ENCODE data around the gene MLXIPL. TPM values are rescaled to one million over a fixed set of nuclear protein-coding genes. Genes with fewer than 3 reads are reported as not detected.

The MLXIPL gene
- total and polyA plus RNA-seq, 4 donors: 50.3 to 384 (median 232) TPM

GRCh38 chr7:73595358-73595757 lies 29.0 kb downstream of the MLXIPL start (continued):
- TF ChIP-seq GABPA (IDR thresholded peaks at IDR 0.05 in 1 of 2, conservative IDR thresholded peaks at IDR 0.05 in 1 of 2) (no peak), SP1 (IDR thresholded peaks at IDR 0.05) (no peak), HNF4G (IDR thresholded peaks at IDR 0.05) (no peak), HNF4A (conservative IDR thresholded peaks at IDR 0.05) (no peak), MAX (IDR thresholded peaks at IDR 0.05) (no peak)

GRCh38 chr7:73593207-73594045 lies 30.9 kb downstream of the MLXIPL start:
- H3K4me1 ChIP-seq (ENCODE audit: control insufficient read depth in 4 of 4, insufficient read depth in 4 of 4, low read length in 3 of 4): no peaks in the 10 kb centered on the region
- no peak overlapping the region for H3K4me3 ChIP-seq (ENCODE audit: low read depth in 1 of 3, low read length in 3 of 3)
- no peak overlapping the region for H3K27ac ChIP-seq (ENCODE audit: low read depth in 1 of 2, low read length in 2 of 2)
- no peak for DNase-seq (ENCODE audit: low spot score)
- H3K27me3 ChIP-seq (ENCODE audit: control insufficient read depth in 4 of 4, insufficient read depth in 4 of 4, low read length in 3 of 4): no peaks in the 10 kb centered on the region
- WGBS: 76% methylated on average over 14 of the region's 14 CpGs
- TF ChIP-seq FOXA2 (IDR thresholded peaks at IDR 0.05) (no peak), RXRA (IDR thresholded peaks at IDR 0.05) (no peak)
- H3K9me3 ChIP-seq (ENCODE audit: control insufficient read depth in 4 of 4, low read length in 3 of 4): no peaks in the 10 kb centered on the region
- no peak overlapping the region for H3K9ac ChIP-seq (ENCODE audit: low read depth in 1 of 2, low read length in 2 of 2)
- H3K36me3 ChIP-seq (ENCODE audit: control insufficient read depth in 4 of 4, insufficient read depth in 3 of 4, low read depth in 1 of 4, low read length in 3 of 4): peaks cover 2 to 19% (median 18%) of the 10 kb centered on the region in 4 donors

- no peak overlapping the region for H3K4me3 ChIP-seq (ENCODE audit: low read depth in 1 of 3, low read length in 3 of 3)
- WGBS: 90% methylated on average over 12 of the region's 12 CpGs
- no peak overlapping the region for H3K9ac ChIP-seq (ENCODE audit: low read depth in 1 of 2, low read length in 2 of 2)
- DNase-seq (ENCODE audit: low spot score): no peak
- H3K27me3 ChIP-seq (ENCODE audit: control insufficient read depth in 4 of 4, insufficient read depth in 4 of 4, low read length in 3 of 4): no peaks in the 10 kb centered on the region
- no peaks in the 10 kb centered on the region for H3K9me3 ChIP-seq (ENCODE audit: control insufficient read depth in 4 of 4, low read length in 3 of 4)
- no peak for TF ChIP-seq ZBTB33 (IDR thresholded peaks at IDR 0.05)
- no peaks in the 10 kb centered on the region for H3K36me3 ChIP-seq (ENCODE audit: control insufficient read depth in 4 of 4, insufficient read depth in 3 of 4, low read depth in 1 of 4, low read length in 3 of 4)
- no peak overlapping the region for H3K27ac ChIP-seq (ENCODE audit: low read depth in 1 of 2, low read length in 2 of 2)
- peaks cover 4 to 11% (median 6%) of the 10 kb centered on the region in 4 donors for H3K4me1 ChIP-seq (ENCODE audit: control insufficient read depth in 4 of 4, insufficient read depth in 4 of 4, low read length in 3 of 4)
Measured at GRCh38 chr7:73586911-73587310, 37.4 kb downstream of the MLXIPL start.

- Histone ChIP-seq H3K4me1 (ENCODE audit: control insufficient read depth in 4 of 4, insufficient read depth in 4 of 4, low read length in 3 of 4) (peaks cover 4 to 11% (median 6%) of the 10 kb centered on the region in 4 donors), H3K9ac (ENCODE audit: low read depth in 1 of 2, low read length in 2 of 2) (no peak overlapping the region), H3K27ac (ENCODE audit: low read depth in 1 of 2, low read length in 2 of 2) (no peak overlapping the region), H3K36me3 (ENCODE audit: control insufficient read depth in 4 of 4, insufficient read depth in 3 of 4, low read depth in 1 of 4, low read length in 3 of 4) (no peaks in the 10 kb centered on the region), H3K27me3 (ENCODE audit: control insufficient read depth in 4 of 4, insufficient read depth in 4 of 4, low read length in 3 of 4) (no peaks in the 10 kb centered on the region), H3K9me3 (ENCODE audit: control insufficient read depth in 4 of 4, low read length in 3 of 4) (no peaks in the 10 kb centered on the region), H3K4me3 (ENCODE audit: low read depth in 1 of 3, low read length in 3 of 3) (no peak overlapping the region)
- WGBS: 54% methylated on average over 2 of the region's 2 CpGs
- TF ChIP-seq TAF1 (conservative IDR thresholded peaks at IDR 0.05) (no peak), FOXA2 (IDR thresholded peaks at IDR 0.05) (no peak), ATF3 (IDR thresholded peaks at IDR 0.05) (no peak), HNF4G (IDR thresholded peaks at IDR 0.05) (no peak), HNF4A (conservative IDR thresholded peaks at IDR 0.05) (no peak), RXRA (IDR thresholded peaks at IDR 0.05) (no peak), FOXA1 (IDR thresholded peaks at IDR 0.05) (no peak)
- no peak for DNase-seq (ENCODE audit: low spot score)
Measured at GRCh38 chr7:73585196-73585595, 39.1 kb downstream of the MLXIPL start.

All from liver (tissue), 9 donors.